HG03196 (cell line): Measurements from ENCODE around the gene WDR45.
A peak's percentile ranks its signal among the peaks of the same experiment; 100 is the strongest.

Experiments
- ATAC-seq: cut with Tn5 transposase; IDR thresholded peaks from one replicate; pipeline ENCODE4 v1.9.1; 2021; ENCODE audit not compliant: unreplicated experiment

The WDR45 gene

GRCh38 chrX:49053223-49054072, 26.2 kb downstream of the WDR45 start:
- ATAC-seq, result no peak

GRCh38 chrX:49043987-49044281, 35.8 kb downstream of the WDR45 start:
- no peak for ATAC-seq

- ATAC-seq, result peak; percentile 92
Measured at GRCh38 chrX:49043220-49043986, 36.3 kb downstream of the WDR45 start, which contains the start of gene TFE3. TSS of gene TFE3 (minus strand) at chrX:49043357. CDS start at chrX:49043226, 131 bp downstream.

- ATAC-seq, result no peak
Measured at GRCh38 chrX:49042581-49043219, 37.0 kb downstream of the WDR45 start.

- ATAC-seq, result no peak
Measured at GRCh38 chrX:49041744-49042580, 37.7 kb downstream of the WDR45 start.

- ATAC-seq, result no peak
Measured at GRCh38 chrX:49040376-49040955, 39.2 kb downstream of the WDR45 start.

GRCh38 chrX:49039598-49040375, 39.9 kb downstream of the WDR45 start:
- ATAC-seq, result no peak

GRCh38 chrX:49037883-49038475, 41.7 kb downstream of the WDR45 start:
- ATAC-seq, result no peak

GRCh38 chrX:49030283-49030682, 49.4 kb downstream of the WDR45 start:
- ATAC-seq, result no peak

- ATAC-seq, result no peak
Measured at GRCh38 chrX:49029876-49030275, 49.8 kb downstream of the WDR45 start.
